ENCODE results near the gene NCAPG2.

NCAPG2 gene

GRCh38 chr7:158589653-158590052 lies 115.0 kb downstream of the NCAPG2 start:
- Histone ChIP-seq H3K23ac (ENCODE audit: low read length) (no peak overlapping the region), H4K91ac (ENCODE audit: low read depth, low read length) (no peak overlapping the region), H4K12ac (ENCODE audit: low read depth, low read length) (no peak overlapping the region), H2BK12ac (ENCODE audit: low read length) (no peak overlapping the region), H3K4me3 (ENCODE audit: low read depth, low read length) (no peak overlapping the region), H3K79me1 (ENCODE audit: low read length) (no peaks in the 10 kb centered on the region), H2BK120ac (ENCODE audit: insufficient read depth, low read length, poor library complexity) (no peak overlapping the region), H4K8ac (ENCODE audit: low read depth, low read length) (no peak overlapping the region), H2BK5ac (ENCODE audit: low read depth, low read length, poor library complexity) (no peak overlapping the region), H3K9me3 (ENCODE audit: insufficient read depth, low read depth, low read length) (peaks cover 27% of the 10 kb centered on the region), H3K9ac (ENCODE audit: low read length) (no peak overlapping the region), H3K79me2 (ENCODE audit: control insufficient read depth, insufficient read depth, low read length, poor library complexity) (no peaks in the 10 kb centered on the region), H3K36me3 (ENCODE audit: control insufficient read depth in 1 of 2, insufficient read depth in 2 of 2, low read length in 2 of 2) (no peaks in the 10 kb centered on the region), H3K18ac (ENCODE audit: low read length) (no peak overlapping the region), H2AFZ (ENCODE audit: insufficient read depth, low read length, poor library complexity) (no peak overlapping the region), H2AK5ac (ENCODE audit: low read length) (no peak overlapping the region), H3K27ac (ENCODE audit: low read depth, low read length) (no peak overlapping the region), H3K4me2 (ENCODE audit: low read length) (no peak overlapping the region), H3K14ac (ENCODE audit: low read length) (no peak overlapping the region), H3K27me3 (ENCODE audit: insufficient read depth, low read length) (peaks cover 35% of the 10 kb centered on the region), H3K4me1 (ENCODE audit: control insufficient read depth in 1 of 2, insufficient read depth in 2 of 2, low read length in 2 of 2) (peaks cover 0 to 2% of the 10 kb centered on the region in 2 experiments), H3K4ac (ENCODE audit: low read depth, low read length) (no peak overlapping the region)
- no peak for DNase-seq
- WGBS (ENCODE audit: extremely low coverage, insufficient coverage, insufficient read length): 100% methylated on average over 1 of the region's 1 CpG

DNA sequence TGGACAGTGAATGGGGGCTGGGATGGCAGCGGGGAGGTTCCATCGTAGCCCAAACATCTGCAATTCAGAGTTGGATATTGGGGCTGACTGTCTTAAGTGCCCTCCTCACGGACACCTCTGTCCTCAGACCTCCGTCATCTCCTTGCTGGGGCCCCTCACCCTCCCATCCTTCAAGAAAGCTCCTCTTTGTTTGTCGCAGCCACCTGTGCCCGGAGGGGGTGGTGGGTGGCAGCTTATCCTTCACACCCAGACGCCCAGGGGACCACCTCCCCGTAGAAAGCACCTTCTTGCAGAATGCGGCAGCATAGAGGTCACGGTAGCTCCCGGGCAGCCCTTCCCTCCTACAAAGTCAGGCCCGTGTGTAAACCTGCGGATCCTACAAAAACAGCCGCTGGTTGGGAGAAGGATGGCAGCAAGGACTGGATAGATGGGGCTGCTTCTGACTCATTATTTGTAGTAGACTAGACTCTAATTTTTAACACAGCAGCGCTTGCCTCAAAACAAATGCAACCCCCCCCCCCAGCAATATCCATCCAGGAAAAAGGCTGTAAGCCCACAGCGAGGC lies 115.6 kb downstream of the NCAPG2 start:
- no CpG with 5 or more reads among the region's 16 CpGs for WGBS (ENCODE audit: extremely low coverage, insufficient coverage, insufficient read length)
- H3K18ac ChIP-seq (ENCODE audit: low read length): no peak overlapping the region
- no peak overlapping the region for H3K4me2 ChIP-seq (ENCODE audit: low read length)
- H3K36me3 ChIP-seq (ENCODE audit: control insufficient read depth in 1 of 2, insufficient read depth in 2 of 2, low read length in 2 of 2): no peaks in the 10 kb centered on the region
- no peak overlapping the region for H2AFZ ChIP-seq (ENCODE audit: insufficient read depth, low read length, poor library complexity)
- H3K79me1 ChIP-seq (ENCODE audit: low read length): no peaks in the 10 kb centered on the region
- H3K27me3 ChIP-seq (ENCODE audit: insufficient read depth, low read length): peaks cover 35% of the 10 kb centered on the region
- H4K91ac ChIP-seq (ENCODE audit: low read depth, low read length): no peak overlapping the region
- peak in 1 of 2 donors; percentile 10 for DNase-seq
- H4K8ac ChIP-seq (ENCODE audit: low read depth, low read length): no peak overlapping the region
- no peak overlapping the region for H2BK120ac ChIP-seq (ENCODE audit: insufficient read depth, low read length, poor library complexity)
- H3K4ac ChIP-seq (ENCODE audit: low read depth, low read length): no peak overlapping the region
- no peak overlapping the region for H3K4me3 ChIP-seq (ENCODE audit: low read depth, low read length)
- H3K4me1 ChIP-seq (ENCODE audit: control insufficient read depth in 1 of 2, insufficient read depth in 2 of 2, low read length in 2 of 2): peaks cover 0 to 2% of the 10 kb centered on the region in 2 experiments
- H3K9ac ChIP-seq (ENCODE audit: low read length): no peak overlapping the region
- H2AK5ac ChIP-seq (ENCODE audit: low read length): no peak overlapping the region
- no peak overlapping the region for H3K27ac ChIP-seq (ENCODE audit: low read depth, low read length)
- peaks cover 22% of the 10 kb centered on the region for H3K9me3 ChIP-seq (ENCODE audit: insufficient read depth, low read depth, low read length)
- H2BK5ac ChIP-seq (ENCODE audit: low read depth, low read length, poor library complexity): no peak overlapping the region
- H4K12ac ChIP-seq (ENCODE audit: low read depth, low read length): no peak overlapping the region
- no peak overlapping the region for H3K23ac ChIP-seq (ENCODE audit: low read length)
- H3K79me2 ChIP-seq (ENCODE audit: control insufficient read depth, insufficient read depth, low read length, poor library complexity): no peaks in the 10 kb centered on the region
- no peak overlapping the region for H3K14ac ChIP-seq (ENCODE audit: low read length)
- H2BK12ac ChIP-seq (ENCODE audit: low read length): no peak overlapping the region

DNA sequence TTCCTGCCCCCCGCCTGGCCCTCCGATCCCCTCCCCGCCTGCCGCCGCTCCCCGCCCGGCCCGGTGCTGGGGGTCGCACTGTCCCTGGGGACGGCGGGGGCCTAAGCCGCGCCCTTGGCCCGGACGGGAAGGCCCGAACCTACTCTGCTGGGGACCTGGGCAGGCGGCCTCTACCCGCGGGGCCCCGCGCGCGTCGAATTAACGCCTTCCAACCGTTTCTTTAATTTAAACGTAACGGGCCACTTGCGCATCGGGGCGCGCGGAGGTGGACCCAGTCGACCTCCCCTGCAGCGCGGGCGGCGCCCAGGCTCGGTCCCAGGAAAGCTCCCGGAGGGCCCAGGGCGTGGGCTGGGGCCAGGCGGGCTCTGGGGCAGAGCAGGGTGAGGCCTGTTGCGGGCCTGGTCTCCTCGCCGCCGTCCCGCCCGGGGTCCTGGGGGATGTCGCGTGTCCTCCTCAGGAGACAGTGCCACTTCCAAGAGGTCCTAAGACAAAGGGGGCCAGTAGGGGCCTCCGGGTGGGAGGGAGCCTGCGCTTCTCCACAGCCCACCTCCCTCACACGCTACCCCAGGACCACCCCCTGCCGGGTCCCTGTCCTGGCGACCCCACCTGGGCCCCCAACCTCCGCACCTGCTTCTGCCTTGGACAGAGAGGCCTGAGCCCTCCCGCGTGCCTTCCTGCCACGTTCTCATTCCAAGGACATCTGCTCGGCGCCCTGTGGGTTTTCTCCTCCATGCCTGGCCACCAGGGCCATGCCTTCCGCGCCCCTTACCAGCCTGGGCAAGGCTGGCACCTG lies 116.3 kb downstream of the NCAPG2 start:
- Histone ChIP-seq H3K36me3 (ENCODE audit: control insufficient read depth in 1 of 2, insufficient read depth in 2 of 2, low read length in 2 of 2) (no peaks in the 10 kb centered on the region), H4K91ac (ENCODE audit: low read depth, low read length) (no peak overlapping the region), H3K27me3 (ENCODE audit: insufficient read depth, low read length) (peaks cover 35% of the 10 kb centered on the region), H3K18ac (ENCODE audit: low read length) (no peak overlapping the region), H3K4me2 (ENCODE audit: low read length) (peak overlapping the region; percentile 52), H3K4me3 (ENCODE audit: low read depth, low read length) (peak overlapping the region; percentile 54), H3K9ac (ENCODE audit: low read length) (no peak overlapping the region), H3K4me1 (ENCODE audit: control insufficient read depth in 1 of 2, insufficient read depth in 2 of 2, low read length in 2 of 2) (peaks cover 0 to 2% of the 10 kb centered on the region in 2 experiments), H2BK120ac (ENCODE audit: insufficient read depth, low read length, poor library complexity) (no peak overlapping the region), H3K27ac (ENCODE audit: low read depth, low read length) (no peak overlapping the region), H2BK5ac (ENCODE audit: low read depth, low read length, poor library complexity) (no peak overlapping the region), H2AK5ac (ENCODE audit: low read length) (no peak overlapping the region), H3K9me3 (ENCODE audit: insufficient read depth, low read depth, low read length) (peaks cover 19% of the 10 kb centered on the region), H4K12ac (ENCODE audit: low read depth, low read length) (no peak overlapping the region), H2BK12ac (ENCODE audit: low read length) (no peak overlapping the region), H2AFZ (ENCODE audit: insufficient read depth, low read length, poor library complexity) (no peak overlapping the region), H3K23ac (ENCODE audit: low read length) (no peak overlapping the region), H4K8ac (ENCODE audit: low read depth, low read length) (no peak overlapping the region), H3K4ac (ENCODE audit: low read depth, low read length) (no peak overlapping the region), H3K79me2 (ENCODE audit: control insufficient read depth, insufficient read depth, low read length, poor library complexity) (no peaks in the 10 kb centered on the region), H3K79me1 (ENCODE audit: low read length) (no peaks in the 10 kb centered on the region), H3K14ac (ENCODE audit: low read length) (no peak overlapping the region)
- no peak for DNase-seq
- no CpG with 5 or more reads among the region's 63 CpGs for WGBS (ENCODE audit: extremely low coverage, insufficient coverage, insufficient read length)

DNA sequence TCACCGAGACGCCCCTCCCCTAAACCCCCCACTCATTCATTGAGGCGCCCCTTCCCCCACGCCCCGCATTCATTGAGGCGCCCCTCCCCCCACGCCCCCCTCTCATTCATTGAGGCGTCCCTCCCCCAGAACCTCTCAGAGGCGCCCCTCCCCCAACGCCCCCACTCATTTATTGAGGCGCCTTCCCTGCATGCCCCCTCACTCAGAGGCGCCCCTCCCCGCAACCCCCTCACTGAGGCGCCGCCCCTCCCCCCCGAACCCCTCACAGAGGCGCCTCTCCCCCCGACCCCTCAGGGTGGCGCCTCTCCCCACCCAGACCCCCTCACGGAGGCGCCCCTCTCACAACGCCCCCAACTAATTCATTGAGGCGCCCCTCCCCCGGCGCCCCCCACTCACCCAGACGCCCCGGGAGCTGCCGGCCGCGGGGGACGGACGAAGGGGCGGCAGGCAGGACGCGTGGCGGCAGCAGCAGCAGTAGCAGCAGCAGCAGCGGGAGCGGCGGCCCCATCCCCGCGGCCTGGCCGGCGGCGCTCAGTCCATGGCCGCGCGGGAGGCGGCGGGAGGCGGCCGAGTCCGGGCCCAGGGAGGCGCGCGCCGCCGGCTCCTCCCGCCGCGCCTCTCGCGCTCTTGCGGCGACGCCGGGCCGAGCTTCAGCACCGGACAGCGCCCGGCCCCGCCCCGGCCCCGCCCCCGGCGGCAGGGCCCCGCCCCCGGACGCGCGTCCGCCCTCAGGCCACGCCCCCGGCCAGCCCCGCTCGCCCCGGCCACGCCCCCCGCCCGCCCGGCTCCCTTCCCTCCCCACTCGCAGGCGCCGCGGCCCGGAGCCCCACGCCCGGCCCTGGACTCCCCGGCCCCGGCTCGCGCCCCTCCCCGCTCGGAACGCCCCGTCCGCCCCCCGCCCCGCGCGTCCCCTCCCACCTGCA lies 117.2 kb downstream of the NCAPG2 start, which contains the start of gene PTPRN2:
TSS of gene PTPRN2 (minus strand) at position 662 of the 923 bp plus-strand sequence.
- H3K4me1 ChIP-seq (ENCODE audit: control insufficient read depth in 1 of 2, insufficient read depth in 2 of 2, low read length in 2 of 2): peaks cover 0 to 2% of the 10 kb centered on the region in 2 experiments
- peak; percentile 29 to 71 for DNase-seq
- H2BK120ac ChIP-seq (ENCODE audit: insufficient read depth, low read length, poor library complexity): no peak within 1 kb of the TSS
- H4K12ac ChIP-seq (ENCODE audit: low read depth, low read length): no peak within 1 kb of the TSS
- H3K14ac ChIP-seq (ENCODE audit: low read length): no peak within 1 kb of the TSS
- no CpG with 5 or more reads among the region's 110 CpGs for WGBS (ENCODE audit: extremely low coverage, insufficient coverage, insufficient read length)
- no peak within 1 kb of the TSS for H2BK12ac ChIP-seq (ENCODE audit: low read length)
- no peak within 1 kb of the TSS for H4K91ac ChIP-seq (ENCODE audit: low read depth, low read length)
- H3K36me3 ChIP-seq (ENCODE audit: control insufficient read depth in 1 of 2, insufficient read depth in 2 of 2, low read length in 2 of 2): no peaks in the 10 kb centered on the region
- no peaks in the 10 kb centered on the region for H3K79me1 ChIP-seq (ENCODE audit: low read length)
- H2AFZ ChIP-seq (ENCODE audit: insufficient read depth, low read length, poor library complexity): no peak within 1 kb of the TSS
- H3K9me3 ChIP-seq (ENCODE audit: insufficient read depth, low read depth, low read length): peaks cover 15% of the 10 kb centered on the region
- peak within 1 kb of the TSS; percentile 54 for H3K4me3 ChIP-seq (ENCODE audit: low read depth, low read length)
- peaks cover 35% of the 10 kb centered on the region for H3K27me3 ChIP-seq (ENCODE audit: insufficient read depth, low read length)
- peak within 1 kb of the TSS; percentile 67 for H3K4me2 ChIP-seq (ENCODE audit: low read length)
- H3K9ac ChIP-seq (ENCODE audit: low read length): no peak within 1 kb of the TSS
- H3K23ac ChIP-seq (ENCODE audit: low read length): no peak within 1 kb of the TSS
- H3K27ac ChIP-seq (ENCODE audit: low read depth, low read length): no peak within 1 kb of the TSS
- no peak within 1 kb of the TSS for H3K18ac ChIP-seq (ENCODE audit: low read length)
- no peak within 1 kb of the TSS for H3K4ac ChIP-seq (ENCODE audit: low read depth, low read length)
- no peak within 1 kb of the TSS for H2AK5ac ChIP-seq (ENCODE audit: low read length)
- H4K8ac ChIP-seq (ENCODE audit: low read depth, low read length): no peak within 1 kb of the TSS
- H2BK5ac ChIP-seq (ENCODE audit: low read depth, low read length, poor library complexity): no peak within 1 kb of the TSS
- no peaks in the 10 kb centered on the region for H3K79me2 ChIP-seq (ENCODE audit: control insufficient read depth, insufficient read depth, low read length, poor library complexity)

All from trophoblast cell (in vitro differentiated cells and primary cell).